ENCODE data around the gene MEOX1.

GRCh38 chr17:43658900-43659299 lies 2.8 kb downstream of the MEOX1 start:
- TF ChIP-seq CTCF (IDR thresholded peaks at IDR 0.05; ENCODE audit: insufficient read depth, low read length, poor library complexity, severe bottlenecking) = no peak
- no peak for TF ChIP-seq EZH2phosphoT487 (conservative IDR thresholded peaks at IDR 0.05; ENCODE audit: low read length)

Data from SU-DHL-6 (cell line).